AG09319 (cell line): Measurements from ENCODE around the gene NELL1.

ENCODE experiments used
- DNase-seq: peaks from one replicate; pipeline ENCODE4 v3.0.0-alpha.2; 2010; ENCODE audit warnings: low read depth; ENCODE audit errors: extremely low read depth
- CTCF ChIP-seq: IDR thresholded peaks from 2 replicates; pipeline ENCODE4 v1.5.1; 2011; ENCODE audit warnings: low read depth, mild to moderate bottlenecking, inconsistent platforms, low read length, moderate library complexity

The NELL1 gene

GRCh38 chr11:20864628-20865027 lies 195.2 kb downstream of the NELL1 start:
- no peak for TF ChIP-seq CTCF
- DNase-seq, result no peak

- no peak for DNase-seq
- no peak for TF ChIP-seq CTCF
Measured at GRCh38 chr11:20865161-20865560, 195.8 kb downstream of the NELL1 start.

- DNase-seq, result no peak
- TF ChIP-seq CTCF, result no peak
Measured at GRCh38 chr11:20869123-20869522, 199.7 kb downstream of the NELL1 start.

- no peak for DNase-seq
- TF ChIP-seq CTCF, result no peak
Measured at GRCh38 chr11:20873054-20873453, 203.7 kb downstream of the NELL1 start.

GRCh38 chr11:20874358-20874757 lies 205.0 kb downstream of the NELL1 start:
- TF ChIP-seq CTCF, result no peak

GRCh38 chr11:20875889-20876288 lies 206.5 kb downstream of the NELL1 start:
- TF ChIP-seq CTCF, result no peak

More at GRCh38 chr11:20874358-20874757, 205.0 kb downstream of the NELL1 start:
- DNase-seq, result no peak

GRCh38 chr11:20876738-20877137 lies 207.4 kb downstream of the NELL1 start:
- no peak for TF ChIP-seq CTCF
- DNase-seq, result no peak

More at GRCh38 chr11:20875889-20876288, 206.5 kb downstream of the NELL1 start:
- DNase-seq, result no peak
